Tibial nerve (tissue), 4 donors: ENCODE measurements around the gene RUSC2. TPM values are rescaled to one million over a fixed set of nuclear protein-coding genes. Genes with fewer than 3 reads are reported as not detected.

Experiments used
- DNase-seq, 2 donors: peaks; one replicate each; pipeline ENCODE4 v3.0.0-alpha.2; 2019; ENCODE audit warnings: low spot score in 2 of 2
- H3K27ac ChIP-seq, 4 donors: fragments of 200-600 bp; sonication (generic) in 3 of 4; one replicate each; pipeline ENCODE4 v1.5.1; 2017 to 2019; ENCODE audit warnings: mild to moderate bottlenecking in 1 of 4
- H3K27me3 ChIP-seq, 2 donors: fragments of 200-600 bp; sonication (generic) in 1 of 2; one replicate each; pipeline versions ENCODE4 v1.5.1 to v1.6.0; 2017 to 2019
- H3K36me3 ChIP-seq, 3 donors: fragments of 200-600 bp; sonication (generic); one replicate each; pipeline ENCODE4 v1.5.1; 2018 to 2019
- H3K4me1 ChIP-seq, 4 donors: fragments of 200-600 bp; sonication (generic) in 3 of 4; one replicate each; pipeline ENCODE4 v1.5.1; 2017 to 2019
- H3K4me3 ChIP-seq, 4 donors: fragments of 200-600 bp; sonication (generic) in 3 of 4; one replicate each; pipeline ENCODE4 v1.5.1; 2017 to 2019; ENCODE audit warnings: mild to moderate bottlenecking in 1 of 4, moderate library complexity in 1 of 4
- H3K9me3 ChIP-seq, 4 donors: fragments of 200-600 bp; sonication (generic) in 3 of 4; one replicate each; pipeline ENCODE4 v1.5.1; 2017 to 2019
- EP300 ChIP-seq, 2 donors: sonication (generic); formaldehyde crosslinking; IDR thresholded peaks; one replicate each; pipeline ENCODE4 v1.6.1; 2017; ENCODE audit warnings: antibody characterized with exemption in 2 of 2, mild to moderate bottlenecking in 1 of 2
- POLR2A ChIP-seq, 2 donors: fragments of 450-650 bp; IDR thresholded peaks; one replicate each; pipeline ENCODE4 v1.6.1; 2017; ENCODE audit warnings: antibody characterized with exemption in 2 of 2, mild to moderate bottlenecking in 2 of 2, moderate library complexity in 2 of 2
- WGBS, 2 donors: methylation state at CpG; one replicate each; pipeline ENCODE4 v1.1.5; 2018; 5-methylcytosine and 5-hydroxymethylcytosine counted together
- total RNA-seq, 4 donors: library from RNA; depleted of rRNA; stranded (reverse); fragments of >200 nt; gene quantifications; one replicate each; pipeline ENCODE4 v1.1.0, GENCODE V29; 2016
- TF ChIP-seq, protein P1 (sequence below), 5 experiments: fragments of 200-600 bp in 3 of 5; fragments of 450-650 bp in 2 of 5; sonication (generic) in 3 of 5; IDR thresholded peaks; one replicate each; pipeline ENCODE4 v1.5.1; 2016 to 2019; ENCODE audit warnings: antibody characterized with exemption in 5 of 5, mild to moderate bottlenecking in 3 of 5, moderate library complexity in 2 of 5

RUSC2 gene
- total RNA-seq = 10 to 100 TPM; 28.8 to 39.3 (median 35.4) TPM

- DNase-seq = peak; percentile 60 to 69
- Histone ChIP-seq H3K9me3 (no peaks in the 10 kb centered on the region), H3K27ac (peak within 1 kb of the TSS; percentile 93 to 98 (median 93)), H3K36me3 (peaks cover 0 to 9% (median 0%) of the 10 kb centered on the region in 3 donors), H3K4me1 (peaks cover 0 to 36% (median 7%) of the 10 kb centered on the region in 4 donors), H3K27me3 (no peaks in the 10 kb centered on the region), H3K4me3 (peak within 1 kb of the TSS; percentile 53 to 97 (median 64))
- 5% methylated on average over 16 to 21 of the region's 71 CpGs for WGBS, 2 donors
- peak; percentile 44 to 66 for TF ChIP-seq POLR2A (IDR thresholded peaks at IDR 0.05)
- TF ChIP-seq EP300 (IDR thresholded peaks at IDR 0.05) = peak in 1 of 2 donors; percentile 91
- TF ChIP-seq, protein P1, sequence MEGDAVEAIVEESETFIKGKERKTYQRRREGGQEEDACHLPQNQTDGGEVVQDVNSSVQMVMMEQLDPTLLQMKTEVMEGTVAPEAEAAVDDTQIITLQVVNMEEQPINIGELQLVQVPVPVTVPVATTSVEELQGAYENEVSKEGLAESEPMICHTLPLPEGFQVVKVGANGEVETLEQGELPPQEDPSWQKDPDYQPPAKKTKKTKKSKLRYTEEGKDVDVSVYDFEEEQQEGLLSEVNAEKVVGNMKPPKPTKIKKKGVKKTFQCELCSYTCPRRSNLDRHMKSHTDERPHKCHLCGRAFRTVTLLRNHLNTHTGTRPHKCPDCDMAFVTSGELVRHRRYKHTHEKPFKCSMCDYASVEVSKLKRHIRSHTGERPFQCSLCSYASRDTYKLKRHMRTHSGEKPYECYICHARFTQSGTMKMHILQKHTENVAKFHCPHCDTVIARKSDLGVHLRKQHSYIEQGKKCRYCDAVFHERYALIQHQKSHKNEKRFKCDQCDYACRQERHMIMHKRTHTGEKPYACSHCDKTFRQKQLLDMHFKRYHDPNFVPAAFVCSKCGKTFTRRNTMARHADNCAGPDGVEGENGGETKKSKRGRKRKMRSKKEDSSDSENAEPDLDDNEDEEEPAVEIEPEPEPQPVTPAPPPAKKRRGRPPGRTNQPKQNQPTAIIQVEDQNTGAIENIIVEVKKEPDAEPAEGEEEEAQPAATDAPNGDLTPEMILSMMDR (IDR thresholded peaks at IDR 0.05) = peak; percentile 26 to 80 (median 49)
Observed at GRCh38 chr9:35489313-35490154, at the start of gene RUSC2. TSS of gene RUSC2 (plus strand) at chr9:35490111. CDS start at chr9:35546522, 56,411 bp downstream.

- TF ChIP-seq, protein P1 (IDR thresholded peaks at IDR 0.05) = no peak
- H3K27ac ChIP-seq = no peak overlapping the region
- DNase-seq = no peak
- no peaks in the 10 kb centered on the region for H3K4me1 ChIP-seq
- WGBS, 2 donors = 93 to 94% methylated on average over 3 of the region's 3 CpGs
- no peaks in the 10 kb centered on the region for H3K36me3 ChIP-seq
- no peaks in the 10 kb centered on the region for H3K27me3 ChIP-seq
- no peak overlapping the region for H3K4me3 ChIP-seq
- H3K9me3 ChIP-seq = no peaks in the 10 kb centered on the region
Observed at GRCh38 chr9:35446012-35446411, 43.9 kb upstream of the RUSC2 start.

DNA sequence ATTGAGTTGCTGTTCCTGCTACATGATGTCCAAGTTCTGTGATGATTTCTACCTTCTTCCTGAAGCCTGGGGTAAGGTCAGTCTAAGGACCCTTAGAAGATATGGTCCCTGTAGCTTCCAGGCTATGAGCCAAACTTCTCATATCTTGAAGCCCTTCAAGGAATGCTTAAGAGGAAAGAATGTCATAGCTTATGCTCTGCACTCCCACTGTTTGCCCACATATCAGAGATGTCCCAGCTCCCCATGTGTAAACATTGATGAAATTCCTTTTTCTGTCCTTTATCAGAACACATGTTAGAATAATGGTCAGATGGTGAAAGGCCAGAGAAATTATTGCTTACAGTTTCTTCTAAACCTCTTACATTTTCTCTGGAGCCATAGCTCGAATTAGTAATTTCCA lies 41.4 kb upstream of the RUSC2 start:
- H3K9me3 ChIP-seq = no peaks in the 10 kb centered on the region
- no peaks in the 10 kb centered on the region for H3K27me3 ChIP-seq
- no peak for DNase-seq
- H3K4me1 ChIP-seq = no peaks in the 10 kb centered on the region
- no peak overlapping the region for H3K27ac ChIP-seq
- 62 to 65% methylated on average over 1 of the region's 1 CpG for WGBS, 2 donors
- TF ChIP-seq EP300 (IDR thresholded peaks at IDR 0.05) (no peak), POLR2A (IDR thresholded peaks at IDR 0.05) (no peak)
- TF ChIP-seq, protein P1 (IDR thresholded peaks at IDR 0.05) = no peak
- no peaks in the 10 kb centered on the region for H3K36me3 ChIP-seq
- H3K4me3 ChIP-seq = no peak overlapping the region

DNA sequence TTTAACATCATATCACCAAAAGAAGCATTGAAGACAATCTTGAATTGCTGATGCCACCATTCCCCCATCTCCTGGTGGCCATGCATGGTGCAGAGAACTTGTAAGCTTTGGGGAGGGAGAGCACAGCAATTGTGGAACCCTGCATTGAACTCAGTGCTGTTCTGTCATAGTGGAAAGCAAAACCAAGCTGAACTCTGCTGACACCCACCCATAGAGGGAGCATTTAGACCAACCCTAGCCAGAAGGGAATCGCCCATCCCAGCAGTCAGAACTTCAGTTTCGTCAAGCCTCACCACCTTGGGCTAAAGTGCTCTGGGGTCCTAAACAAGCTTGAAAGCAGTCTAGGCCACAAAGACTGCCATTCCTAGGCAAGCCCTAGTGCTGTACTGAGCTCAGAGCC lies 37.4 kb upstream of the RUSC2 start:
- peaks cover 0 to 9% (median 0%) of the 10 kb centered on the region in 4 donors for H3K9me3 ChIP-seq
- H3K4me1 ChIP-seq = no peaks in the 10 kb centered on the region
- H3K36me3 ChIP-seq = no peaks in the 10 kb centered on the region
- H3K27me3 ChIP-seq = no peaks in the 10 kb centered on the region
- no peak overlapping the region for H3K4me3 ChIP-seq
- DNase-seq = no peak
- WGBS, 2 donors = 62 to 92% methylated on average over 2 of the region's 2 CpGs
- no peak overlapping the region for H3K27ac ChIP-seq
- TF ChIP-seq EP300 (IDR thresholded peaks at IDR 0.05) (no peak), POLR2A (IDR thresholded peaks at IDR 0.05) (no peak)
- TF ChIP-seq, protein P1 (IDR thresholded peaks at IDR 0.05) = no peak

- WGBS, 2 donors = 86 to 93% methylated on average over 2 of the region's 2 CpGs
- Histone ChIP-seq H3K27ac (no peak overlapping the region), H3K36me3 (no peaks in the 10 kb centered on the region), H3K4me1 (no peaks in the 10 kb centered on the region), H3K9me3 (peaks cover 0 to 9% (median 0%) of the 10 kb centered on the region in 4 donors), H3K27me3 (no peaks in the 10 kb centered on the region), H3K4me3 (no peak overlapping the region)
- TF ChIP-seq EP300 (IDR thresholded peaks at IDR 0.05) (no peak), POLR2A (IDR thresholded peaks at IDR 0.05) (no peak)
- TF ChIP-seq, protein P1 (IDR thresholded peaks at IDR 0.05) = no peak
- DNase-seq = no peak
Observed at GRCh38 chr9:35453786-35454185, 36.1 kb upstream of the RUSC2 start.
